ENCODE data around the gene TACC3.

Gene TACC3

DNA sequence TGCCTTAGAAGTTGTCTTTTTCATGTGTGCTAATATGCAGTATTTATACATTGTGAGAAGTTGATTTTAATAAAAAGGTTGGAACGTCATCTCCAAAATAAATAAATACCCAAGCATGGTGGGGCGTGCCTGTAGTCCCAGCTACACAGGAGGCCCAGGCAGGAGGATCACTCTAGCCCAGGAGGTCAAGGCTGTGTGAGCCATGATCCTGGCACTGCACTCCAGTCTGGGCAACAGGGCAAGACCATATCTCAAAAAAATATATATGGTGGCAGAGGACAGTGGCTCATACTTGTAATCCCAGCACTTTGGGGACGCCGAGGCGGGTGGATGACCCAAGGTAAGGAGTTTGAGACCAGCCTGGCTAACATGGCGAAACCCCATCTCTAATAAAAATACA lies 15.6 kb upstream of the TACC3 start:
- no peak for DNase-seq

DNA sequence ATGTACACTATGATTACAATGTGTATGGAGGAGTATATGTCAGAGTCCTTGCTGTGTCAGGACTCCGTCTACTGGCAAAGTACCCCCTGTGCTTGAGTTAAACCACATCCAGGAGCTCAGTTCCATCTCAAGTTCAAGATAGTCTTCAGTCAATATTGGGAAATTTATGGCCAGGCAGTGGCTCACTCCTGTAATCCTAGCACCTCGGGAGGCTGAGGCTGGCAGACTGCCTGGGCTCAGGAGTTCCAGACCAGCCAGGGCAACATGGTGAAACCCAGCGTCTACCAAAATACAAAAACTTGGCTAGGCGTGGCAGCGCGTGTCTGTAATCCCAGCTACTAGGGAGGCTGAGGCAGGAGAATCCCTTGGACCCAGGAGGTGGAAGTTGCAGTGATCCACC lies 15.0 kb upstream of the TACC3 start:
- no peak for DNase-seq

DNA sequence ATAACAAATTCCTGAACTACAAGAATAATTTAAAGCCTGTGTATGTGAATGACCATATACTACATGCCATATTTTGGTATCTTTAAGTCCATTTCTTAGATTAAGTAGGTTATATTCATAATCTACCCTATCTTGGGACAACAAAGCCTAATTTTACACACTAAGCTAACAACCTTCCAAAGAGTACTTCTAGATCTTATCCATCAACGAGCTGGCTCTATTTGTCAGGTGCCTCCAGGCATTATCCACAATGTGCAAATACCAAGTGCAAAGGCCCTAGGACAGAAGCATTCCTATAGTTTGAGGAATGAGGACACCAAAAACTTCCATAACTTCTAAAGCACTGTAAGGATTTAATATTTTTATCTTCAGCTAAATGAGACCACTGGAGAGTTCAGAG lies 12.7 kb upstream of the TACC3 start:
- no peak for DNase-seq

DNA sequence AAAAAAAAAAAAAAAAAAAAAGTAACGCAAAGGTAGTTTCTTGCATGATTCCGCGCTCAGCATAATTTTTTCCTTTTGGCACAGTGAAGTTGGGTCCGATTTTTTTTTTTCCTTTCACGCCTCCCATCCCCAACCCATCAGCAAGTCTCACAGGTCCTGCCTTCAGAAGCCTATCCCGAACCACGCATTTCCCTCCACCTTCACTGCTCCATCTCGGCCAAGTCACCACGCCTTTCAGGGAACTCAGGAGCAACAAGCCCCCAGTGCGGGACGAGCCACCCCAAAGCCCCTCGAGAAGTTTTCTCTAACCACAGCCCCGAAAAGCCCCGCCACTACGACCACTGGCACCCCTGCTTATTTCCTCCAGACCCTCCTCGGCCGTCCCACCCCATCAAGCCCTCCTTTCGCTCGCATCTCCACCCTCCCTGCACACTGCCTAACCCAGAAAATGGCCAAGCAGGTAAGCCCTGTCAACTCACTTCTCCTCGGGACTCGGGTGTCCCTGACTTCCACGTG lies 10.2 kb upstream of the TACC3 start:
- DNase-seq, result no peak

DNA sequence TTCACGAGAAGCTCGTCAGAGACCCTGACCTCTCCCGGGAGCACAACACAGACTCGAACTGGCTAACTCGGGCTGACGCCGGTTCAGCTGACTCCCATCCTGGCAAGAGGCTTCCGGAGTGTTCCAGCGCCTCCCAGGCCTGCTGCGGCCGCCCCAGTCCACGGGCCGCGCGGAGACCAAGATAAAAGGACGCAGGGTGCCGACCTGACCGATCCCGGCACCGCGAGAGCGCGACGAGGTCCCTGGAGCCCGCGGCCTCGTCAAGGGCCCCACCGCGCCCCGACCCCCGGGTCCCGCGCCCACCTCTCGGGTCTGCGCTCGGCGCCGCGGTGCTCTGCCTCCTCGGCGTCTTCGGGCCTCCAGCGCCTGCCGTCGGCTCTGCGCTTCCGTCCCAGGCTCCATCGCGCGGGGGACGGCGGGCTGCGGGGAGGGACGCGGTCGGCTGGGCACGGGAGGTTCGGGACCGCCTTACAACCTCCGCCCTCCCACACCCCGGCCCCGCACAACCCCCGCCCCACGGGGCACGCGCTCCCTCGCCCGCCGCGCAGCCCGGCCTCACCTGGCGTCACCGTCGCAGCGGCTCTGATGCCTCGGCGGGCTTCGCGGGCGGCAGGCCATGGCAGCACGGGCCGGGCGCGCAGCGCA lies 9.6 kb upstream of the TACC3 start:
- no peak for DNase-seq

DNA sequence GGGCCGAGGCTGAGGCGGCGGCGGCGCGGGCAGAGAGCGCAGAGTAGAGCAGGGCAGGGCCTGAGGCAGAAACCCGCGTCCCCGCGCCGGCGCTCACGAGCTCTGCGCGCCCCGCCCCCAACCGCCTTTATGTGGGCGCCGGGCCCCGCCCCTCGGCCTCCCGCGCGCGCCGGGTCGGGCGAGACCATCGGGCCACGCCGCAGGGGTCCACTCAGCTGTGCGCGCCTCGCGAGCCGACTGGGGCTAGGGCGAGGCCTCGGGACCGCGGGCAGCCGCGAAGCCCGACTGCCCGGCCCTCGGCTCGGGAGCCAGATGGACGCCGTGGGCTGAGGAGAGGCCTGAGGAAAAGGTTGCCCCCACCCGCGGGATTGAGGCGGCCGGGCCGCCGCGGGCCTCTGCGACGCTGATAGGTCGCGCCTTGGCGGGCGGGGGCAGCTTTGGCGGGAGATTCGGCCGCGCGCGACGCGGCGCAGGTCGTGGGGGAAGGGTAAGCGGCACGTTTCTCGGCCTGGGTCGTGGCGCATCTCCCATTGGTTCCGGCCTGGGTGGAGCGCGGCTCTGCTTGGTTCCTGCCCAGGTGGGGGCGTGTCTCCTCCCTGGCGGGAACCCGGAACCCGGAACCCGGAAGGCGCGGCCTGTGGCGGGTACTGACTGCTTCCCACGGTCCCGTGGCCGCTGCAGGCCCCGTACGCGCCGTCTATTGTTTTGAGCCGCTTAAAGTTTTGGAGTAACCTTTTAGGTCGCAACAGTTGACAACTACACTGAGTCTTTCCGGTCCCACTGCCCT lies 8.9 kb upstream of the TACC3 start, which contains the start of gene SLBP:
Gene SLBP (minus strand): TSS at position 104 of the 787 bp plus-strand sequence. CDS start 131 bp downstream, outside the sequence.
- DNase-seq, result peak; percentile 79 to 93

DNA sequence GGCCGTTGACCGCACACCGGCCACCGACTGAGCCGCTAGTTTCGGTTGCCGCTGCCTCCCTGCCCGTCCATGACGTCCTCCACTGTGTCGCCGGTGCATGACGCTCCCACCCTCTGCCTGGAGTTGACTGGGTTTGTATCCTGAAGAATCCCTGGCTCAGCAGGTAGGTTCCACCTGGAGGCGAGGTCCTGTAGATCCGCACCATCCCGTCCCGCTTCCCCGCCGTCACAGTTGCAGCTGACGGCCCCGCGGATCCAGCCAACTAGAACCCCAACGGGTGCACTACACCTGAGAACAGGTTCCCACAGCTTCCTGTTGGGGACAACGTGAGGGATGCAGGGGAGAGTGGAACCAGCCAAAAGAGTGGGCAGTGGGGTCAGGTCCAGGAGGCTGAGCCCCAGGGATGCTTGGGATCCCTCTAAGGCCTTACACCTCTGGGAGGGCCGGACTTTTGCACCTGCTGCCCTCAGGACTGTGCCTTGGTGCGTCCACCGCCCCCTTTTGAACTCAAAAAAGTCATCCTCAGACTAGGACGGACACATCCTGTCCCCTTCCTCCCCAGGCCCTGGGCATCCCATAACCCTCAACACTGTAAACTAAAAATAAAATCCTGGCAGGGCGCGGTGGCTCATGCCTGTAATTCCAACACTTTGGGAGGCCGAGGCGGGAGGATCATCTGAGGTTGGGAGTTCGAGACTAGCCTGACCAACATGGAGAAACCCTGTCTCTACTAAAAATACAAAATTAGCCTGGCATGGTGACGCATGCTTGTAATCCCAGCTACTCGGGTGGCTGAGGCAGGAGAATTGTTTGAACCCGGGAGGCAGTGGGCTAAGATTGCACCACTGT lies 8.1 kb upstream of the TACC3 start:
- DNase-seq, result no peak

DNA sequence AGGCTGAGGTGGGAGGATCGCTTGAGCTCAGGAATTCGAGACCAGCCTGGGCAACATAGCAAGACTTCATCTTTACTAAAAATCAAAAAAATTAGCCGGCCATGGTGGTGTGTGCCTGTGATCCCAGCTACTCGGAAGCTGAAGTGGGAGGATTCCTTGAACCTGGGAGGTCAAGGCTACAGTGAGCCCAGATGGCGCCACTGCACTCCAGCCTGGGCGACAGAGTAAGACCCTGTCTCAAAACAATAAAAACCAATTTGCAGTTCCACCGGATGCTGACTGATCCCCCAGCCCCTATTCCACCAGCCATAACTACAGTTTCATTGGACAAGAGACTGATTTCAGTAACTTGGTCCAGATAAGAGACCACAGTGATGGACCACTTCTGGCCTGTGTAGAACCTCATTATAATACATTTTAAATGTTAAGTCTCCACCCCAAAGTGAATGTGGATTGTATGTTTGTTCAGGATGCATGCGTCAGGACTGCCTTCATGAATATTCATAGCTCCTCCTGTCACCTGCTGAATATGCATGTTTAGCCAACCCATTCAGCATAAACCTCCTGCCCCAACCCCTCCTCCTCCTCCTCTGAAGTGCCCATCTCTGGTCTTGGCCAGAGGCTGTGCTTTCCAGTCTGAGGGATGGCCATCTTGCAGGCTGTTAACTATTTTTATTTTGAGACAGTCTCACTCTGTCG lies 6.9 kb upstream of the TACC3 start:
- no peak for DNase-seq

DNA sequence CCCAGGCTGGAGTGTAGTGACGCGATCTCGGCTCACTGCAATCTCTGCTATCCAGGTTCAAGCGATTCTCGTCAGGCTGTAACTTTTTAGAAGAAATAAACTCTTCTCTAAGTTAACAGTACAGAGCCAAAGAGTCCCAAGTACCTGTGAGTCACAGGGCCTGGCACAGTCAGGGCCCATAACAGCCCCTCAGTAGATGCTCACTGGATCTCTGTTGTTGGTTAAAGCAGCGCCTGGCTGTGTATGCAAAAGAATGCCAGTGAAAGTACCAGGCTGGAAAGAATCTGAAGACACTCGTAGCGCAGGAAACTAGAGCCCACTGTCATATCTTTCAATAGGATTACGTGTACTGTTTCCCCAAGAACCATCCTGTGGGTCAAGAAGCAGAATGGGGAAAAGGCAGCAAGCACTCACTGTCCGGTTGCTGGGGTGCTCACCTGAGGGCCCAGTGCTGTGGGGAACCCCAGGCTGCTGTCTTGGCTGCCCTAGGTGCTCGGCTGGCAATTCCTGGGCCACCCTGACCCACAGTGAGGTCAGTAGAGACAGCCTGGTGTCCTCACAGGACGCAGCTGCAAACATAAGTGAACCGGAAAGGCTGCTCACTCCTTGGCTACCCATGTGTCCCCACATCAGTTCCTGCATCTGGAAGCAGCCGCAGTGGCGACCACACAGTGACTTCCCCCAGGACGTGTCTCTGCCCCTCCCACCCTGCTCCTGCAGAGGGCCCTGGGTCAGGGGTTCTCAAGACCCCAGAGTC lies 6.1 kb upstream of the TACC3 start:
- no peak for DNase-seq

DNA sequence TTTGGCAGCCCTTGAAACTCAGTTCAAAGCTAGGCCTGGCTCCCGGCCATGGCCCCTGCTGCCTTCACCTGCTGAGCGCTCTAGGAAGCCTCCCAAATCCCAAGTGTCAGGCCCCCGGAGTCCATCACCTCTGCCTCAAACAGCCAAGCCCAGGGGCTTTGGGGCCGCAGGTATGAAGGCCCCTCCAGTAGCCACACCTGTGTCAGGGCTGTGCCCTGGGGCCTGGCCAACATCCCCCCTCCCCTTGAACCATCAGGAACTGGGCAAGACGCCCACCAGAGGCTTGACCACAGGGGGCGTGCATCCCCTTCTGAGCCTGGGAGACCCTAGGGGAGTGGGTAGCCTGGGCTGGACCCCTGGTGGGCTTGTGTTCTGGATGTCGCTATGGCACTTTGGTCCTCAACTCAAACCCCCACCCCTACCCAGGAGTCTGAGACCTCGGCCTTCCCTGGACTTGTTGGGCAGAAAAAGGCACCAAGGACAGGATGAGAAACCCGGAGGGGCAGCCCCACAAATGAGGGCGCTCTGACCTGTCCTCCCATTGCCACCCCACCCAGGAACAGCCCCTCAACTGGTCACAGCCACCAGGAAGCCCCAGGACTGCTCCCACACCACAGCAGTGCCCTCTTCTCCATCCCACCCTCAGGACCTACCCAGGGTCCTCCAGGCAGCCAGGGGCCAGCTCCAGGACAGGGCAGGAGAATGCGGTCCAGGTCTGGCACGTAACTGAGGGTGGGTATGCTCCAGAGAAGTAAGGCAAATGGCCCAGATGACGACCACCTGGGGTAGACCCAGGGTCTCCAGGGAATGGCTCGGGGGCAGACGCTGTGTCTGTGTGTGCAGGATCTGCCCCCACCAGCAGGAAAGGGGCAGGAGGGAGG lies 5.0 kb upstream of the TACC3 start:
- no peak for DNase-seq

DNA sequence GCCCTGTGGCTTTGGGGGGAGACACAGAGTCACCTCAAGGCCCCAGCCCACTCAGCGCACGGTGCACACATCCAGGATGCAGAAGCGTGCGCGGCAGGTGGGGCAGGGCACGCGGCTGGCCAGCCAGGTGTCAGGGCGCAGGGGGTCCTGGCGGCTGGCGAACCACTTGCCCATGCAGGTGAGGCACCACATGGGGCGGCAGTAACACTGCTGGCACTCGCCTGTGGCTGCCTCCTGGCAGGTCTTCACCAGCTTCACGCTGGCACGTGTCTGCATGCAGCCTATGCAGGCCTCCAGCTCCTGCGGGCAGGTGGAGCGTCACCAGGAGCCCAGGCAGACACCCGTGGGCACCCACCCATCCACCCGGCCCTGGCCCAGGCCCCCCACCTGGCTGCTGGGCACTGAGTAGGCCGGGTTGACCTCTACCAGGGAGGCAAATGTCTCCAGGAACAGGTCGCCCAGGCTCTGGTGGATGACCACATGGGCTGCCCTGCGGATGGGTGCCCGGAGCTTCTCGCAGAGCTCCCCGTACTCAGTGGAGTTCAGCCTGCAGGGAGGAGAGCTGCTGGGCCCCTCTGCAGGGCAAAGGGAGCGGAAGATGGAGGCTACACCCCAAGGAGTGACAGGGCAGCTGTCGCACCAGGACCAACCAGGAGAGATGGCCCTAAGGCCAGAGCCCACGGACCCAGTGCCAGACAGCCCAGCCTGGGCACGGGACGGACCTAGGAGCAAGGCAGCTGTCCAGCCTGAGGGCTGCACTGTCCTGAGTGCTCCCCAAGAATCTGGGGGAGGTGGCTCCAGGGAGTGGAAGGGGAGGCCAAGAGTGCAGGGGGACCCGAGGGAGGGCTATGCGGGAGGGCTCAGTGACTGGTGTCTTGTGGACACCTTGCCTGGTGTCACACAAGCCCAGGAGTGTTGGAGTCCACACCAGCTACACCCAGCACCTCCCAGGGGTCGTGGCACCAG lies 3.9 kb upstream of the TACC3 start:
- DNase-seq, result no peak

DNA sequence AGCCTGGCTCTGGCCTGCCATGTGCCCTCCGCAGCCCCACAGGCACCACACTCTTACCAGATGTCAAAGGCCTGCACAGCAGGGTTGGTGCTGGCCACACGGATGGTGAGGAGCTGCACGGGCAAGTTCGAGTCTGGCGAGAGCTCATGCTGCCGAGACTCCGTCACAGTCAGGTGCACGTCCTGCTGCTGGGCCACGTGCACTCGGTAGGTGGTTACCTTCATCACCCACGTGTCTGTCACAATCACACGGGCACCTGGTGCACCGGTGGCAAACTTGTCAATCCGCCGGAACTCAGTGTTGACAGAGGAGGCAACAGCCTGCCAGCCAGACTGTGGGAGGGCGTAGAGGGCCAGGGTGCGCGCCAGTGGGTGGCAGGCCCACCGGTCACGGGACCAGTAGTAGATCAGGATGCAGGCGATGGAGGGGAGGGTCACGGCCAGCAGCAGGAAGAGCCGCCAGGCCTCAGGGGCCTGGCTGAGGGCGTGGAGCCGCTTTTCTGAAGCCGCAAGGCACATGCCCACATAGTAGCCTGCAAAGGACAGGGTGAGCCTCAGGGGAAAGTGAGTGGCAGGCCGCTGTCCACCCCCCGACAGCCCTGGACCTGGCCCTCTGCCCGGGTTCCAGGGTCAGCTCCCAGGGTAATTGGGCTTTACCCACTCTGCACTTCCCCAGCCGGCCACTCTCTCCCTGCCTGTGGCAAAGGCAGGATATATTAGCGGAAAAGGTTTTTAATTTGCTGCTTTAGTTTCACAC lies 3.0 kb upstream of the TACC3 start:
- no peak for DNase-seq

DNA sequence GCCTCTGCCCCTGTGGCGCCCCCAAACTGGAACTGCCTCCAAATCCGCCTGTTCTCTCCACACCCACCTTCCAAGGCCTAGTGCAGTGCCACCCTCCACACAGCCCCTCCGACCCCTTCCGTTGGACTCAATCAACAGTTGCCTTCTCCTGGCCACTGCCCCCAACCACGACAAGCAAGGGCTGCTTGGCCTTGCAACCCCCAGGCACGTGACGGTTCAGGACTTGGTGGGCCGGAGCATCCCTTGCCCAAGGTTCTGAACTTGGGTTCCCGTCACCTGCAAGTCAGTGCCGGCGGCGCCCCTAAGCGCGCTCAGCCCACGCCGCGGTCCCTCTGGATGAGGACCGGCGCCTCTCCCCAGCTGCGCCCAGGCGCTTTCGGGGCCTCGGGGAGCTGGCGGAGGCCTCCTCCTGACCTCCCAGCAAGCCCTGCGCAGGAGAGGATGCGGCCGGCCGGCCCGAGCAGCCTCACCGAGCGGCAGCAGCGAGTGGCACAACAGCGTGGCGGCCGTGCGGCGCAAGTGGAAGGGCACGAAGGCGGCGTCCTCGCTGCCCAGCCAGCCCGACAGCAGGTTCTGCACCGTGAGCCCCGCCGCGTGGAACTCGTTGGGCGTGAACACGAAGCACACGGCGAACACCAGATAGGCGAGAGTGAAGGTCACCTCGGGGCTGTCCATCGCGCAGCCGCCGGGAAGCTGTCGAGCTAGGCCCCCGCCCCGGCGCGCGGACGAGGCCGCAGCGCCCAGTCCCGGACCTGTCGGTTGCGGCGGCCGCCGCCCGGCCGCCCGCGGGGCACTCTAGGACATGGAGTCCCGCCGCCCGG lies 948 bp upstream of the TACC3 start:
- DNase-seq, result no peak

DNA sequence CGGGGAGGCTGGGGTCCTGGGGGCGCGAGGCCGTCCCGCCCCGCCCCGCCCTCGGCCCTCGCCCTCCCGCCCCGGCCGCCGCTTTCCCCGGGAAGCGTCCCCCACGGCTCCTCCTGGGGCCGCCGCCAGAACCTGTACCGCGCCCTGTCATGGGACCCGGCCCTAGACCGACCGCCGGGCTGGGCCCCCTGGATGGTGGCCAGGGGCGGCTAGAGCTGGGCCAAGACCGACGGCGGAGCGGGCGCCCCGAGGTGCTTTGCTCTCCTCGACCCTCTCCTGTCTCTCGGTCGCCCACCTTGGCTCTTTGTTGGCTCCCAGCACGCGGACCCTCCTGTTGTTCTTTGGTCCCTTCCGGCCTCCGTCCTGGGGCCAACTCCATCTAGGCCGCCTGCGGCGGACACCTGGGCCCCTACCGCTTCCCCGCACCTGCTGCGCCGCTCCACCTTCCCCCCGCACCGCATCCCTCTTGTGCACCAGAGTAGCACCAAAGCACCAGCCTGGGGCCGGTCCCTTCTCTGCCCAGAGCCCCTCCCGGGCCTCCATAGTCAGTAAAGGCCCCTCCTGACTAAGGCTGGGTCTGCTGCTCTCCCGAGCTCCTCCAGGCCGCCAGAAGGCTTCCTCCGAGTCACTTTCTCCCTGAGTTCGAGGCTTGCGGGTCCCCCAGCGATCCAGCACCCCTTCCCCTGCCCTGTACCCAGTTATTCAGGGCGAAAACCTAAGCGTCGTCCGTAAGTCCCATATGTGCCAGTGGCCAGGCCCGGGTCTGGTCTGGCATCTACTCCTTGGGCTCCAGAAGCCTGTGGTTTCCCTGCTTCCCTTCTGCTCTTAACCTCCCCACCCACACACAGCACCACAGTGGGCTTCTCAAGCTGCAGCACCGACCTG lies 587 bp downstream of the TACC3 start:
- no peak for DNase-seq

DNA sequence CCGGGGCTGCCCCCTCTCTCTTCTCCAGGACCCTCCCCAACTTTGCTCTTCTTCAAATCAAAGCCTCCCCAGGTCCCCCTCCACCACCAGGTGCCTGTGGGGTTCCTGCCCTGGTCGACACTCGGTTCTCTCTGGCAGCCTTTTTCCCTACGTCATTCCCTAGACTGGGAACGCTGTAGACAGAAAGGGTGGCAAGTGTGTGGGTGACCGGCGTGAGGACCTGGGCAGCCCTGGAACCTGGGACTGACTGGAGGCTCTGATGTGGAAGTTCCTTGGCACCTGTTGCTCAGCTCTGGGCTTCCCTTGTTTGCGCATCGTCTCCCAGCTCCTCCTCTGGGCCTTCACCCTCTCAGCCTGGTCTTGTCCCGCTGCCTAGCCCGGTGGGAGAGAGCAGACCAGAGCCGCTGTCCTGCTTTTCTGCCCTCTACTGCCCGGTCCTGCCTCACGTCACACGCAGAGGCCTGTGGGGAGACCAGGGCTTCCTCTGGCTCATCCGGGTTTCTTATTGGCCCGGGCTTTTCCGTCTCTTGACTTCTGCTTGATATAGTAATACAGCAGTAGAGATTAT lies 1.3 kb downstream of the TACC3 start:
- DNase-seq, result no peak

DNA sequence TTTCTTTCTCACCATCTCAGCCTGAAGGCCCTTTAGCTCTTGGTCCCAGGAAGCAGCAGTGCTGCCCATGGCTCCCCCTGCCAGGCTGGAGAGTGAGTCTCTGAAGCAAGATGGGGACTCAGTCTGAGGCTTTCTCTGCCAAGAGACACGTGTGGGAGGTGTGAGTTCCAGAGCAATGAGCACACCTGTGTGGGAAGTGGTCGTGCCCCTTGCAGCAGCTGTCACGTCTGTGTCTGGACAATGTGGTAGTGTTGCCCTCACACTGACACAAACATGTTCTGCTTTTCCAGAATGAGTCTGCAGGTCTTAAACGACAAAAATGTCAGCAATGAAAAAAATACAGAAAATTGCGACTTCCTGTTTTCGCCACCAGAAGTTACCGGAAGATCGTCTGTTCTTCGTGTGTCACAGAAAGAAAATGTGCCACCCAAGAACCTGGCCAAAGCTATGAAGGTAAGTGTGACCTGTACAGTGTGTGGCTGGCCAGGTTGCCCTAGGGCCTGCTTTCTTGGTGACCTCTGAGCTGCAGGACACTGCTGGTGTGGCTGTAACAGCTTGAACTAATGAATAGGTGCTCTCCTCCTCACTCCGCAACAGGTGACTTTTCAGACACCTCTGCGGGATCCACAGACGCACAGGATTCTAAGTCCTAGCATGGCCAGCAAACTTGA lies 1.9 kb downstream of the TACC3 start:
- no peak for DNase-seq
